Measurements from ENCODE around the gene WDSUB1.

Gene WDSUB1

GRCh38 chr2:159265171-159265576 lies 21.3 kb downstream of the WDSUB1 start:
- DNase-seq, result no peak

- no peak for DNase-seq
Measured at GRCh38 chr2:159262904-159263303, 23.6 kb downstream of the WDSUB1 start.

- no peak for DNase-seq
Measured at GRCh38 chr2:159262226-159262625, 24.3 kb downstream of the WDSUB1 start.

- DNase-seq, result no peak
Measured at GRCh38 chr2:159256159-159256558, 30.3 kb downstream of the WDSUB1 start.

DNA sequence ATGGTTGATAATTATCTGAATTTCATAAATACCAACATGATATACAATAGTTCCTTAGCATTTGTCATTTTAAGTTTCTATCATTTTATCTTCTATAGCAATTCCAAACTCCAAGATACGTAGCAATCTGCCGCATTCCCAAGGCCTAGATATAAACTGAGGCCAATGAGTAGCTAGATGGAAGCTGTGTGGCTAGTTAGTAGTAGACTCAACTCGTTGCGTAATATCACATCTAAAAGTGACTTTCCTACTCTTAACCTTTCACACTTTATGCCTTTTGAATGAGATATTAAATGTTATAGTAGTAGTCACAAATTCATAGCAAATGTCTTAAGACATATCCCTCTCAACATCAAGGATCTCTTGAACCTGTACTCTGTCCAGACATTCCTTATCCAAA lies 33.6 kb downstream of the WDSUB1 start:
- DNase-seq, result no peak

- DNase-seq, result no peak
Measured at GRCh38 chr2:159251296-159252173, 35.0 kb downstream of the WDSUB1 start.

GRCh38 chr2:159249990-159250715 lies 36.4 kb downstream of the WDSUB1 start:
- DNase-seq, result no peak

GRCh38 chr2:159246325-159246988 lies 40.0 kb downstream of the WDSUB1 start:
- DNase-seq, result no peak

DNA sequence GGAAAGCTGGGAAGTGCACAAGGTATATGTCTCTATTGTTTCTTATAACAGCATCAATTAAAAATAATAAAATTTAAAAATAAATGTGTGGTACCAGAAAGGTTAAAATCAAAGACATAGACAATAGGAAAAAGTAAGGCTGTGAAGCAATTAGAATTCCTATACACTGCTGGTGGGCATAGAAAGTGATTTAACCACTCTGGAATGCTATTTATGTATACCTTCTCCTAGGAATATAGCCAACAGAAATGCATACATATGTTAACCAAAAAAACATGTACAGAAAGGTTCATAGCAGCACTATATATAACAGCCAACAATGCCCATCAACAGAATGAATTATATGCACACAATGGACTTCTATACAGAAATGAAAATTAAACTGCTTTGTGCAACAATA lies 43.0 kb downstream of the WDSUB1 start:
- no peak for DNase-seq

GRCh38 chr2:159234868-159235267 lies 51.6 kb downstream of the WDSUB1 start:
- no peak for DNase-seq

GRCh38 chr2:159232456-159233170 lies 53.9 kb downstream of the WDSUB1 start:
- no peak for DNase-seq

GRCh38 chr2:159230145-159230877 lies 56.2 kb downstream of the WDSUB1 start:
- DNase-seq, result no peak

DNA sequence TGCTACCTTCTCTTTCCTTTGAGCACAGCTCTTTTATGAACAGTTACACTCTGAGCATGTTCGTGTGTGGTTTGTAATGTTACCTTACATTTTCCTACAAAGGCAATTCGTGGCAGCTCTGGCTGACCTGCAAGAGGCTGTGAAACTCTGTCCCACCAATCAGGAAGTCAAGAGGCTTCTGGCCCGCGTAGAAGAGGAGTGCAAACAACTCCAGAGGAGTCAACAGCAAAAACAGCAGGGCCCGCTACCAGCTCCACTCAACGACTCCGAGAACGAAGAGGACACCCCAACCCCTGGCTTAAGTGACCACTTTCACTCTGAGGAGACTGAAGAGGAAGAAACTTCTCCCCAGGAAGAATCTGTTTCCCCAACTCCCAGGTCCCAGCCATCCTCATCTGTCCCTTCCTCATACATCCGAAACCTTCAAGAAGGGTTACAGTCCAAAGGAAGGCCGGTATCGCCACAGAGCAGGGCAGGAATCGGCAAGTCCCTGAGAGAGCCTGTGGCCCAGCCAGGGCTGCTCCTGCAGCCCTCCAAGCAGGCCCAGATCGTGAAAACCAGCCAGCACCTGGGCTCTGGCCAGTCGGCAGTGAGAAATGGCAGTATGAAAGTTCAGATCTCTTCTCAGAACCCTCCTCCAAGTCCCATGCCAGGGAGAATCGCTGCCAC lies 56.9 kb downstream of the WDSUB1 start:
- no peak for DNase-seq

DNA sequence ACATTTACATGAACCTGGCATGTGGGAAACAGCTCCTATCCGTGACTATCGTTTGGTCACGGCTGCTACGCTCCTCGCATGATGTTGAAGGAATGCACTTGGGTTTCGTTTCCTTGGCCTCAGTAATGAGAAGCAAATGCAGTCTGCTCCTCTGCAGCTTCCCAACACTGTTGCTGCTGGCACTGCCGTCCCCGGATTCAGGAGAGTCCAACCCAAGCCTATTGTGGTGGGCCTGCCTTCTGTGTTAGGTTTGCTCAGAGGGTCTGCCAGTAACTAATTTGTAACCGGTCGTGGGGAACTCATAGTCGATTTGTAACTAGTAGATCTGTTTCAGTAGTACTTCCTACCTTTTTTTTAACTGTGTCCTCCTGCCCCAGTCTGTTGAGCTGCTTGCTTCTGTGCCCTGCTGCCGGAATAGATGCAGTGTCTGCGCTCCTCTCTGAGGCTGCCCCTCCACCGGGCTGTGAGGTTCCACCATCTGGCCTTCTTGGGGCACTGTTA lies 58.4 kb downstream of the WDSUB1 start:
- no peak for DNase-seq

GRCh38 chr2:159227467-159227866 lies 59.0 kb downstream of the WDSUB1 start:
- no peak for DNase-seq

GRCh38 chr2:159226608-159227385 lies 59.7 kb downstream of the WDSUB1 start:
- no peak for DNase-seq

DNA sequence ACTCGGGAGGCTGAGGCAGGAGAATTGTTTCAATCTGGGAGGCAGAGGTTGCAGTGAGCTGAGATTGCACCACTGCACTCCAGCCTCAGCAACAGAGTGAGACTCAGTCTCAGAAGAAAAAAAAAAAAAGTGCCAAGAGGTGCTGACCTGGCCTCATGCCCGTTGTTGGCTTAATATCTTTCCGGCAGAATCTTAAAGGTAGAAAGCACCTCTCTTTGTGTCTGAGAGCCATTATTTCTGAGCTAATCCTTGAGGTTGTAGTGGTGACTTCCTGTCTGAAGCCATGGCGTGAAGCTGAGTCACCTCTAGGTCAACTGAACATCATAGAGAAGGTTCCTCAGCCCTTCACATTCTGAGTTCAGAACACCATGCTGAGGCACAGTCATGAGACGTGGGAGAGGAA lies 60.4 kb downstream of the WDSUB1 start:
- DNase-seq, result peak; percentile 67

GRCh38 chr2:159225025-159226016 lies 61.2 kb downstream of the WDSUB1 start:
- DNase-seq, result no peak
